HepG2 (cell line): Measurements from ENCODE around the gene SERPINE2. TPM values are rescaled to one million over a fixed set of nuclear protein-coding genes. Genes with fewer than 3 reads are reported as not detected.

Experiments
- DMAP1 ChIP-seq: IDR thresholded peaks from 2 replicates; pipeline ENCODE4 v1.6.1; 2016
- FLYWCH1 ChIP-seq: sonication (generic); formaldehyde crosslinking; IDR thresholded peaks from 2 replicates; pipeline ENCODE4 v1.8.1; 2023; ENCODE audit warnings: mild to moderate bottlenecking, missing genetic modification reagents
- HNRNPH1 ChIP-seq: fragments of 200-400 bp; formaldehyde crosslinking; optimal IDR thresholded peaks from 2 replicates; pipeline ENCODE3; 2017; ENCODE audit warnings: mild to moderate bottlenecking, low read depth, low read length
- HOXA5 ChIP-seq: sonication (generic); formaldehyde crosslinking; IDR thresholded peaks from 2 replicates; pipeline ENCODE4 v1.4.0; 2020; ENCODE audit warnings: missing genetic modification reagents
- KDM1A ChIP-seq: IDR thresholded peaks from 2 replicates; pipeline ENCODE4 v1.6.1; 2016; ENCODE audit warnings: missing compliant biosample characterization
- KMT2A ChIP-seq: sonication (generic); formaldehyde crosslinking; IDR thresholded peaks from 2 replicates; pipeline ENCODE4 v1.4.0; 2020; ENCODE audit warnings: missing genetic modification reagents
- NFIB ChIP-seq: sonication (generic); formaldehyde crosslinking; IDR thresholded peaks from 2 replicates; pipeline ENCODE4 v1.9.0; 2021; ENCODE audit warnings: missing genetic modification reagents, mild to moderate bottlenecking, borderline replicate concordance
- PAF1 ChIP-seq: IDR thresholded peaks from 2 replicates; pipeline ENCODE4 v1.6.1; 2016; ENCODE audit warnings: missing genetic modification reagents, missing compliant biosample characterization
- POGZ ChIP-seq: sonication (generic); formaldehyde crosslinking; IDR thresholded peaks from 2 replicates; pipeline ENCODE4 v1.4.0; 2020; ENCODE audit warnings: mild to moderate bottlenecking, missing genetic modification reagents
- RXRB ChIP-seq: IDR thresholded peaks from 2 replicates; pipeline ENCODE4 v1.6.1; 2016; ENCODE audit warnings: borderline replicate concordance, missing genetic modification reagents, missing compliant biosample characterization
- SAP130 ChIP-seq: IDR thresholded peaks from 2 replicates; pipeline ENCODE4 v1.6.1; 2016; ENCODE audit warnings: low read depth
- ZNF292 ChIP-seq: sonication (generic); formaldehyde crosslinking; IDR thresholded peaks from 2 replicates; pipeline ENCODE4 v1.8.1; 2022; ENCODE audit warnings: mild to moderate bottlenecking, low read depth, missing genetic modification reagents, borderline replicate concordance
- ZNF3 ChIP-seq: IDR thresholded peaks from 2 replicates; pipeline ENCODE4 v1.7.0; 2017; ENCODE audit warnings: inconsistent platforms
- ZNF614 ChIP-seq: IDR thresholded peaks from 2 replicates; pipeline ENCODE4 v1.6.1; 2018; ENCODE audit warnings: missing biosample characterization, missing genetic modification reagents, inconsistent platforms, borderline replicate concordance
- ZNF615 ChIP-seq: sonication (generic); formaldehyde crosslinking; IDR thresholded peaks from 2 replicates; pipeline ENCODE4 v1.5.0; 2020; ENCODE audit warnings: mild to moderate bottlenecking, missing genetic modification reagents, borderline replicate concordance
- ZNF629 ChIP-seq: sonication (generic); formaldehyde crosslinking; conservative IDR thresholded peaks from 2 replicates; pipeline ENCODE4 v1.5.0; 2020; ENCODE audit warnings: missing genetic modification reagents
- ZNF652 ChIP-seq: IDR thresholded peaks from 2 replicates; pipeline ENCODE4 v1.6.1; 2016; ENCODE audit warnings: low read depth, borderline replicate concordance
- polyA plus RNA-seq, 8 experiments: library from polyadenylated mRNA; depleted of rRNA in 3 of 8; stranded (reverse) in 7 of 8; unstranded in 1 of 8; fragments of >200 nt; fragmentation: Illumina TruSeq in 4 of 8; extraction: Trizol in 4 of 8; gene quantifications; 2 replicates each; pipeline versions ENCODE4 v1.2.1 to v1.2.3, GENCODE V29; 2011 to 2016; ENCODE audit warnings: low read depth in 4 of 8, missing spikeins in 1 of 8, mixed read lengths in 1 of 8; ENCODE audit not compliant: insufficient read depth in 1 of 8
- total RNA-seq, 5 experiments: library from RNA; depleted of rRNA; stranded (reverse); fragments of >200 nt; fragmentation: Illumina TruSeq; extraction: Trizol; gene quantifications; 2 replicates each; pipeline ENCODE4 v1.2.3, GENCODE V29; 2016; ENCODE audit warnings: low read depth in 1 of 5
- TF ChIP-seq, protein P1 (sequence below): sonication (generic); formaldehyde crosslinking; IDR thresholded peaks from 2 replicates; pipeline ENCODE4 v1.5.0; 2020; ENCODE audit warnings: missing genetic modification reagents
- TF ChIP-seq, protein P2 (sequence below): sonication (generic); formaldehyde crosslinking; IDR thresholded peaks from 2 replicates; pipeline ENCODE4 v1.4.0; 2020; ENCODE audit warnings: missing genetic modification reagents
- TF ChIP-seq, protein P3 (sequence below): IDR thresholded peaks from 2 replicates; pipeline ENCODE4 v1.6.1; 2018; ENCODE audit warnings: missing genetic modification reagents, mild to moderate bottlenecking, missing compliant biosample characterization
- TF ChIP-seq, protein P4 (sequence below): sonication (generic); formaldehyde crosslinking; IDR thresholded peaks from 2 replicates; pipeline ENCODE4; 2020; ENCODE audit warnings: missing genetic modification reagents, mild to moderate bottlenecking, borderline replicate concordance
- TF ChIP-seq, protein P5 (sequence below): IDR thresholded peaks from 2 replicates; pipeline ENCODE4 v1.4.0; 2020; ENCODE audit warnings: mild to moderate bottlenecking, missing genetic modification reagents

SERPINE2 gene
- total and polyA plus RNA-seq, 2 of the 13 experiments (the other 11 are each of a cell fraction or from before 2014, with no cell fraction given): 7.9 to 18.1 TPM

DNA sequence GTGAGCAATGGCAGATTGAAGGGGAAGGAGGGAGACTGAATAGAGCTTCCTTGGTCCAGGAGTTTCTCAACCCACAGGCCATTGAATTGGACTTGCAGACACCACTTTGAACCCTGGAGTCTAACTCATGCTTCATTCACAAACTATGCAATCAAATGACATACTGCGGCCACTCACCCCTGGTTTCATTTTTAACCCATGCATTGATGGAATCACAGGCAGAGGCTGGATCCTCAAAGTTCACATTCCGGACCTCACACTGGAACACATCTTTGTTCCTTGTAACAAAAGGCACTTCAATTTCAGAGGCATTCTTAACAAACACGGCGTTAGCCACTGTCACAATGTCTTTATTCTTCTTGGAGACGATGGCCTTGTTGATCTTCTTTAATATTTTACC lies 41.1 kb downstream of the SERPINE2 start (continued):
- TF ChIP-seq, protein P1, sequence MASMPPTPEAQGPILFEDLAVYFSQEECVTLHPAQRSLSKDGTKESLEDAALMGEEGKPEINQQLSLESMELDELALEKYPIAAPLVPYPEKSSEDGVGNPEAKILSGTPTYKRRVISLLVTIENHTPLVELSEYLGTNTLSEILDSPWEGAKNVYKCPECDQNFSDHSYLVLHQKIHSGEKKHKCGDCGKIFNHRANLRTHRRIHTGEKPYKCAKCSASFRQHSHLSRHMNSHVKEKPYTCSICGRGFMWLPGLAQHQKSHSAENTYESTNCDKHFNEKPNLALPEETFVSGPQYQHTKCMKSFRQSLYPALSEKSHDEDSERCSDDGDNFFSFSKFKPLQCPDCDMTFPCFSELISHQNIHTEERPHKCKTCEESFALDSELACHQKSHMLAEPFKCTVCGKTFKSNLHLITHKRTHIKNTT (CRISPR knock-in tag): no peak
- TF ChIP-seq, protein P2, sequence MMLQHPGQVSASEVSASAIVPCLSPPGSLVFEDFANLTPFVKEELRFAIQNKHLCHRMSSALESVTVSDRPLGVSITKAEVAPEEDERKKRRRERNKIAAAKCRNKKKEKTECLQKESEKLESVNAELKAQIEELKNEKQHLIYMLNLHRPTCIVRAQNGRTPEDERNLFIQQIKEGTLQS (CRISPR knock-in tag): peak; percentile 49; the same call in 1 of the 2 replicates
- TF ChIP-seq KDM1A (CRISPR knock-in tag) (peak; percentile 18; the same call in 1 of the 2 replicates), ZNF652 (CRISPR knock-in tag) (peak; percentile 96), KMT2A (CRISPR knock-in tag) (no peak), NFIB (CRISPR knock-in tag) (no peak), HOXA5 (no peak), ZNF614 (0 out of 2 replicates have a peak, but pooled peaks have one; percentile 24), DMAP1 (CRISPR knock-in tag) (no peak), ZNF615 (CRISPR knock-in tag) (no peak), ZNF3 (0 out of 2 replicates have a peak, but pooled peaks have one; percentile 46), HNRNPH1 (no peak), RXRB (peak; percentile 63; the same call in 1 of the 2 replicates), ZNF629 (CRISPR knock-in tag) (no peak; the same call in 1 of the 2 replicates), FLYWCH1 (CRISPR knock-in tag) (no peak), POGZ (CRISPR knock-in tag) (no peak), PAF1 (no peak), ZNF292 (0 out of 2 replicates have a peak, but pooled peaks have one; percentile 23), SAP130 (CRISPR knock-in tag) (peak; percentile 53)
- TF ChIP-seq, protein P3, sequence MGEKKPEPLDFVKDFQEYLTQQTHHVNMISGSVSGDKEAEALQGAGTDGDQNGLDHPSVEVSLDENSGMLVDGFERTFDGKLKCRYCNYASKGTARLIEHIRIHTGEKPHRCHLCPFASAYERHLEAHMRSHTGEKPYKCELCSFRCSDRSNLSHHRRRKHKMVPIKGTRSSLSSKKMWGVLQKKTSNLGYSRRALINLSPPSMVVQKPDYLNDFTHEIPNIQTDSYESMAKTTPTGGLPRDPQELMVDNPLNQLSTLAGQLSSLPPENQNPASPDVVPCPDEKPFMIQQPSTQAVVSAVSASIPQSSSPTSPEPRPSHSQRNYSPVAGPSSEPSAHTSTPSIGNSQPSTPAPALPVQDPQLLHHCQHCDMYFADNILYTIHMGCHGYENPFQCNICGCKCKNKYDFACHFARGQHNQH (CRISPR knock-in tag): 0 out of 2 replicates have a peak, but pooled peaks have one; percentile 24
- TF ChIP-seq, protein P4, sequence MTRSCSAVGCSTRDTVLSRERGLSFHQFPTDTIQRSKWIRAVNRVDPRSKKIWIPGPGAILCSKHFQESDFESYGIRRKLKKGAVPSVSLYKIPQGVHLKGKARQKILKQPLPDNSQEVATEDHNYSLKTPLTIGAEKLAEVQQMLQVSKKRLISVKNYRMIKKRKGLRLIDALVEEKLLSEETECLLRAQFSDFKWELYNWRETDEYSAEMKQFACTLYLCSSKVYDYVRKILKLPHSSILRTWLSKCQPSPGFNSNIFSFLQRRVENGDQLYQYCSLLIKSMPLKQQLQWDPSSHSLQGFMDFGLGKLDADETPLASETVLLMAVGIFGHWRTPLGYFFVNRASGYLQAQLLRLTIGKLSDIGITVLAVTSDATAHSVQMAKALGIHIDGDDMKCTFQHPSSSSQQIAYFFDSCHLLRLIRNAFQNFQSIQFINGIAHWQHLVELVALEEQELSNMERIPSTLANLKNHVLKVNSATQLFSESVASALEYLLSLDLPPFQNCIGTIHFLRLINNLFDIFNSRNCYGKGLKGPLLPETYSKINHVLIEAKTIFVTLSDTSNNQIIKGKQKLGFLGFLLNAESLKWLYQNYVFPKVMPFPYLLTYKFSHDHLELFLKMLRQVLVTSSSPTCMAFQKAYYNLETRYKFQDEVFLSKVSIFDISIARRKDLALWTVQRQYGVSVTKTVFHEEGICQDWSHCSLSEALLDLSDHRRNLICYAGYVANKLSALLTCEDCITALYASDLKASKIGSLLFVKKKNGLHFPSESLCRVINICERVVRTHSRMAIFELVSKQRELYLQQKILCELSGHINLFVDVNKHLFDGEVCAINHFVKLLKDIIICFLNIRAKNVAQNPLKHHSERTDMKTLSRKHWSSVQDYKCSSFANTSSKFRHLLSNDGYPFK (CRISPR knock-in tag): no peak
- TF ChIP-seq, protein P5, sequence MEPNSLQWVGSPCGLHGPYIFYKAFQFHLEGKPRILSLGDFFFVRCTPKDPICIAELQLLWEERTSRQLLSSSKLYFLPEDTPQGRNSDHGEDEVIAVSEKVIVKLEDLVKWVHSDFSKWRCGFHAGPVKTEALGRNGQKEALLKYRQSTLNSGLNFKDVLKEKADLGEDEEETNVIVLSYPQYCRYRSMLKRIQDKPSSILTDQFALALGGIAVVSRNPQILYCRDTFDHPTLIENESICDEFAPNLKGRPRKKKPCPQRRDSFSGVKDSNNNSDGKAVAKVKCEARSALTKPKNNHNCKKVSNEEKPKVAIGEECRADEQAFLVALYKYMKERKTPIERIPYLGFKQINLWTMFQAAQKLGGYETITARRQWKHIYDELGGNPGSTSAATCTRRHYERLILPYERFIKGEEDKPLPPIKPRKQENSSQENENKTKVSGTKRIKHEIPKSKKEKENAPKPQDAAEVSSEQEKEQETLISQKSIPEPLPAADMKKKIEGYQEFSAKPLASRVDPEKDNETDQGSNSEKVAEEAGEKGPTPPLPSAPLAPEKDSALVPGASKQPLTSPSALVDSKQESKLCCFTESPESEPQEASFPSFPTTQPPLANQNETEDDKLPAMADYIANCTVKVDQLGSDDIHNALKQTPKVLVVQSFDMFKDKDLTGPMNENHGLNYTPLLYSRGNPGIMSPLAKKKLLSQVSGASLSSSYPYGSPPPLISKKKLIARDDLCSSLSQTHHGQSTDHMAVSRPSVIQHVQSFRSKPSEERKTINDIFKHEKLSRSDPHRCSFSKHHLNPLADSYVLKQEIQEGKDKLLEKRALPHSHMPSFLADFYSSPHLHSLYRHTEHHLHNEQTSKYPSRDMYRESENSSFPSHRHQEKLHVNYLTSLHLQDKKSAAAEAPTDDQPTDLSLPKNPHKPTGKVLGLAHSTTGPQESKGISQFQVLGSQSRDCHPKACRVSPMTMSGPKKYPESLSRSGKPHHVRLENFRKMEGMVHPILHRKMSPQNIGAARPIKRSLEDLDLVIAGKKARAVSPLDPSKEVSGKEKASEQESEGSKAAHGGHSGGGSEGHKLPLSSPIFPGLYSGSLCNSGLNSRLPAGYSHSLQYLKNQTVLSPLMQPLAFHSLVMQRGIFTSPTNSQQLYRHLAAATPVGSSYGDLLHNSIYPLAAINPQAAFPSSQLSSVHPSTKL (CRISPR knock-in tag): peak; percentile 75
